Endothelial cell of umbilical vein (primary cell): ENCODE measurements around the gene VEPH1. TPM values are rescaled to one million over a fixed set of nuclear protein-coding genes. Genes with fewer than 3 reads are reported as not detected.

Experiments used
- BruUV-seq: library from RNA; stranded (reverse); fragments of 400-500 nt; replicated peaks from 2 replicates; lab custom pipeline; 2021; lab: Mats Ljungman, UMichigan
- CTCF ChIA-PET: fragments of 300-600, 350-600 bp; sonication (Branson Sonifier 250); formaldehyde crosslinking; loops from one replicate; lab custom pipeline; 2021; ENCODE audit warnings: antibody characterized with exemption, inconsistent platforms; lab: Charles Lee
- POLR2A ChIA-PET: fragments of 300-600, 350-600 bp; sonication (Branson Sonifier 250); formaldehyde crosslinking; loops from one replicate; lab custom pipeline; 2021; ENCODE audit warnings: antibody characterized with exemption, inconsistent platforms; lab: Charles Lee
- DNase-seq: peaks from one replicate; pipeline ENCODE4 v3.0.0-alpha.2; 2011; ENCODE audit warnings: low read depth, low spot score
- FAIRE-seq: peaks from 2 replicates; lab custom pipeline; 2011; peaks lifted over from hg19 to GRCh38; lab: Jason Lieb, UNC
- H2AFZ ChIP-seq: 2 replicates; pipeline ENCODE4 v1.6.0; 2012; ENCODE audit warnings: low read depth, low read length, control low read depth, inconsistent platforms
- H3K27ac ChIP-seq: 2 replicates; pipeline ENCODE4 v1.5.1; 2011; ENCODE audit warnings: low read depth, mild to moderate bottlenecking, control low read depth, low read length, moderate library complexity; ENCODE audit not compliant: insufficient read depth
- H3K27me3 ChIP-seq, 2 experiments: 2 replicates each; pipeline versions ENCODE4 v1.6.0 to v1.6.1; 2011; ENCODE audit warnings: low read length in 2 of 2, mixed read lengths in 1 of 2; ENCODE audit not compliant: control insufficient read depth in 2 of 2, insufficient read depth in 2 of 2
- H3K36me3 ChIP-seq, 2 experiments: 2 replicates in 1 of 2; 3 replicates in 1 of 2; pipeline ENCODE4 v1.5.1; 2011; ENCODE audit warnings: low read length in 2 of 2, mild to moderate bottlenecking in 1 of 2, moderate library complexity in 1 of 2; ENCODE audit not compliant: control insufficient read depth in 2 of 2, insufficient read depth in 2 of 2; ENCODE audit errors: extremely low read depth in 1 of 2
- H3K4me1 ChIP-seq: 3 replicates; pipeline ENCODE4 v1.5.1; 2011; ENCODE audit warnings: mild to moderate bottlenecking, low read length; ENCODE audit not compliant: control insufficient read depth, insufficient read depth; ENCODE audit errors: extremely low read depth
- H3K4me2 ChIP-seq: 2 replicates; pipeline ENCODE4 v1.6.1; 2011; ENCODE audit warnings: low read length, control low read depth, mixed read lengths; ENCODE audit not compliant: insufficient read depth
- H3K4me3 ChIP-seq, 3 experiments: fragments of 200-600 bp in 1 of 3; sonication (generic), shearing (Covaris generic) in 1 of 3; replicated peaks in 1 of 3; 2 replicates each; pipeline ENCODE4 v1.5.1; 2011 to 2016; ENCODE audit warnings: control low read depth in 3 of 3, low read length in 3 of 3, mild to moderate bottlenecking in 2 of 3, inconsistent platforms in 1 of 3, low read depth in 1 of 3, moderate library complexity in 1 of 3; ENCODE audit not compliant: insufficient read depth in 1 of 3
- H3K79me2 ChIP-seq: 2 replicates; pipeline ENCODE4 v1.6.0; 2012; ENCODE audit warnings: low read length, inconsistent platforms; ENCODE audit not compliant: control insufficient read depth, insufficient read depth
- H3K9ac ChIP-seq: replicated peaks from 2 replicates; pipeline ENCODE3; 2011; ENCODE audit warnings: low read length, control low read depth; ENCODE audit not compliant: insufficient read depth; ENCODE audit errors: extremely low read depth
- H3K9me1 ChIP-seq: replicated peaks from 3 replicates; pipeline ENCODE4 v1.6.0; 2011; ENCODE audit warnings: mild to moderate bottlenecking, low read length; ENCODE audit not compliant: control insufficient read depth, insufficient read depth; ENCODE audit errors: extremely low read depth
- H3K9me3 ChIP-seq: replicated peaks from 2 replicates; pipeline ENCODE4 v1.5.1; 2012; ENCODE audit warnings: low read length, inconsistent platforms; ENCODE audit not compliant: control insufficient read depth, insufficient read depth
- H4K20me1 ChIP-seq: replicated peaks from 2 replicates; pipeline ENCODE3; 2011; ENCODE audit warnings: mild to moderate bottlenecking, low read length; ENCODE audit not compliant: control insufficient read depth, insufficient read depth; ENCODE audit errors: extremely low read depth
- CTCF ChIP-seq, 2 donors: IDR thresholded peaks; 1 replicate in 1 of 2; 2 replicates in 1 of 2; pipeline ENCODE4 v1.5.1; 2011; ENCODE audit warnings: low read length in 2 of 2, mild to moderate bottlenecking in 2 of 2, moderate library complexity in 2 of 2, control low read depth in 1 of 2, inconsistent platforms in 1 of 2, low read depth in 1 of 2; ENCODE audit not compliant: insufficient read depth in 1 of 2; ENCODE audit errors: extremely low read depth in 1 of 2
- FOS ChIP-seq: IDR thresholded peaks from 2 replicates; pipeline ENCODE4 v1.6.1; 2011; ENCODE audit warnings: mild to moderate bottlenecking, low read length, moderate library complexity, borderline replicate concordance; ENCODE audit not compliant: insufficient read depth
- GATA2 ChIP-seq: IDR thresholded peaks from 2 replicates; pipeline ENCODE4 v1.7.0; 2011; ENCODE audit warnings: low read depth, mild to moderate bottlenecking, moderate library complexity, mixed read lengths, low read length; ENCODE audit not compliant: insufficient read length, insufficient read depth
- JUN ChIP-seq: IDR thresholded peaks from 2 replicates; pipeline ENCODE4 v1.6.1; 2011; ENCODE audit warnings: borderline replicate concordance, low read depth; ENCODE audit not compliant: insufficient read length, insufficient read depth
- MYC ChIP-seq: IDR thresholded peaks from one replicate; pipeline ENCODE4 v1.6.1; 2011; ENCODE audit warnings: mild to moderate bottlenecking, low read depth, low read length
- POLR2A ChIP-seq: IDR thresholded peaks from 2 replicates; pipeline ENCODE4 v1.6.1; 2012; ENCODE audit warnings: low read depth, mild to moderate bottlenecking, control low read depth, low read length
- POLR2AphosphoS5 ChIP-seq: IDR thresholded peaks from 2 replicates; pipeline ENCODE4 v1.6.1; 2012; ENCODE audit warnings: low read depth, mild to moderate bottlenecking, control low read depth, low read length, moderate library complexity; ENCODE audit not compliant: insufficient read depth
- dilution Hi-C: fragments of 300-500 bp; cut with MboI; formaldehyde crosslinking; loops from one replicate; pipeline ENCODE4 v1.15.0; 2019; ENCODE audit warnings: low sequenced_read_pairs; ENCODE audit not compliant: extremely low pct_ligation_motif_present
- intact Hi-C: fragments of 100-400 bp; cut with micrococcal nuclease; formaldehyde crosslinking; loops from one replicate; pipeline ENCODE4 v1.10.0; 2022
- polyA plus RNA-seq, 4 experiments: library from polyadenylated mRNA; depleted of rRNA in 3 of 4; stranded (reverse) in 3 of 4; unstranded in 1 of 4; fragments of >200 nt; gene quantifications; 2 replicates each; pipeline versions ENCODE4 v1.2.1 to v1.2.3, GENCODE V29; 2011 to 2012; ENCODE audit warnings: missing spikeins in 1 of 4
- total RNA-seq: library from RNA; stranded (reverse); gene quantifications from 2 replicates; pipeline ENCODE4 v1.2.3, GENCODE V29; 2021
- TF ChIP-seq, protein P1 (sequence below): IDR thresholded peaks from 2 replicates; pipeline ENCODE4 v1.6.1; 2011; ENCODE audit not compliant: insufficient read depth, insufficient read length

Gene VEPH1
- total and polyA plus RNA-seq, 2 donors (not counting 3 experiments of a cell fraction or from before 2014, with no cell fraction given): 42.9 to 136 TPM

- intact Hi-C loops: loop anchor here (2.0 kb wide), 1 partner anchor 24 kb away; no protein-coding TSS in a partner anchor
Measured at GRCh38 chr3:157384491-157384890, 118.7 kb downstream of the VEPH1 start.

More at GRCh38 chr3:157384491-157384890, 118.7 kb downstream of the VEPH1 start:
- no peak overlapping the region for H3K4me3 ChIP-seq
- DNase-seq: no peak
- ChIA-PET POLR2A (no interaction called here), CTCF (no interaction called here)
- peaks cover 3% of the 10 kb centered on the region for H3K79me2 ChIP-seq
- peaks cover 18% of the 10 kb centered on the region for H3K4me1 ChIP-seq
- no peak for FAIRE-seq
- H3K9ac ChIP-seq: no peak overlapping the region
- TF ChIP-seq CTCF (IDR thresholded peaks at IDR 0.05; ENCODE audit: extremely low read depth in 1 of 2, insufficient read depth in 1 of 2, low read depth in 1 of 2, low read length in 2 of 2) (no peak), GATA2 (no peak), MYC (no peak), POLR2AphosphoS5 (no peak), POLR2A (no peak), JUN (no peak), FOS (no peak)
- TF ChIP-seq, protein P1, sequence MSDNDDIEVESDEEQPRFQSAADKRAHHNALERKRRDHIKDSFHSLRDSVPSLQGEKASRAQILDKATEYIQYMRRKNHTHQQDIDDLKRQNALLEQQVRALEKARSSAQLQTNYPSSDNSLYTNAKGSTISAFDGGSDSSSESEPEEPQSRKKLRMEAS: no peak
- BruUV-seq: no TSS peak
- H3K36me3 ChIP-seq: peaks cover 2 to 4% of the 10 kb centered on the region in 2 experiments
- H3K9me3 ChIP-seq: no peaks in the 10 kb centered on the region
- H3K4me2 ChIP-seq: no peak overlapping the region
- no peak overlapping the region for H2AFZ ChIP-seq
- no peak overlapping the region for H3K27ac ChIP-seq
- H4K20me1 ChIP-seq: no peaks in the 10 kb centered on the region
- H3K27me3 ChIP-seq: no peaks in the 10 kb centered on the region
- dilution Hi-C loops: no loop called here
- H3K9me1 ChIP-seq: no peaks in the 10 kb centered on the region
